ENCODE results near the gene UAP1L1. TPM values are rescaled to one million over a fixed set of nuclear protein-coding genes. Genes with fewer than 3 reads are reported as not detected.

Gene UAP1L1
- total and polyA plus RNA-seq, 7 donors = 2.9 to 9.6 (median 5.7) TPM

- WGBS, 2 donors = 78 to 89% methylated on average over 8 of the region's 8 CpGs
- peaks cover 0 to 43% (median 38%) of the 10 kb centered on the region in 4 donors for H3K4me1 ChIP-seq
- DNase-seq = peak; percentile 63
- intact Hi-C loops (cut with DNase I) = no loop called here
- H3K27ac ChIP-seq = peak overlapping the region in 3 of 4 donors; percentile 15 to 73 (median 65)
- TF ChIP-seq CTCF (IDR thresholded peaks at IDR 0.05) (no peak), EP300 (IDR thresholded peaks at IDR 0.05) (no peak), POLR2A (IDR thresholded peaks at IDR 0.05) (no peak), POLR2AphosphoS5 (IDR thresholded peaks at IDR 0.05) (no peak)
- no peak overlapping the region for H3K4me3 ChIP-seq
- peaks cover 12 to 41% (median 21%) of the 10 kb centered on the region in 3 donors for H3K27me3 ChIP-seq
- H3K9me3 ChIP-seq = no peaks in the 10 kb centered on the region
- peaks cover 0 to 37% (median 0%) of the 10 kb centered on the region in 4 donors for H3K36me3 ChIP-seq
Measured at GRCh38 chr9:137082925-137083290, 5.6 kb downstream of the UAP1L1 start.

DNA sequence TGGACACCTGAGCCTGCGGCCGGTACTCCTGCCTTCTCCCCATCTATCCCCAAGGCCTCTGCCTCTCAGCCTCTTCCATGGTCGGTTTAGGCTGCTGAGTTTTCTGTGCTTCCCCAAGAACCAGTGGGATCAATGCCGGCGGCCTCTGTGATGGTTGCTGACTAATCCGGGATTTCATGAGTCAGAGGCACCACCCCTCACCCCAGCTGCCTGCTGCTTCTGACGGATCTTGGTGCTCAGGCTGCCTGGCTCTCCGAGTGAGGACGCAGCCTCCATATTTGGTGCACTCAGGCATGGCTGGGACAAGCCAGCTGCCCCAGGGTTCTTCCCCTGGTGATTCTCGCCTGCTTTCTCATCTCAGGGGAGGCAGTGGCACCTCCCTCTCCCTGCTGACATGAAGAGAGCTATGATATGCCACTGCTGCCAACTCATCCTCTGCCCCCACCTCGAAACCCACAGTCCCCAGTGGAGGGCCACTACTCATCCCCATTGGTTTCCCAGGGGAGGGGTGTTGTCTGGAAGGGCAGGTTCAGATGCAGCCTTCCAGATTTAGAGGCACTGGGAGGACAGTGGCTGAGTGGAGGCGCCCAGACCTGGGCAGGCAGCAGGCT lies 6.2 kb downstream of the UAP1L1 start:
- peak in 1 of 4 donors; percentile 20 for TF ChIP-seq POLR2AphosphoS5 (IDR thresholded peaks at IDR 0.05)
- TF ChIP-seq POLR2A (IDR thresholded peaks at IDR 0.05) = no peak
- TF ChIP-seq CTCF (IDR thresholded peaks at IDR 0.05) = no peak
- intact Hi-C loops (cut with DNase I) = no loop called here
- Histone ChIP-seq H3K9me3 (no peaks in the 10 kb centered on the region), H3K36me3 (peaks cover 0 to 37% (median 0%) of the 10 kb centered on the region in 4 donors), H3K27me3 (peaks cover 6 to 35% (median 15%) of the 10 kb centered on the region in 3 donors), H3K27ac (peak overlapping the region; percentile 36 to 73 (median 53)), H3K4me1 (peaks cover 0 to 43% (median 38%) of the 10 kb centered on the region in 4 donors), H3K4me3 (no peak overlapping the region)
- peak; percentile 86 for DNase-seq
- 70 to 79% methylated on average over 12 of the region's 12 CpGs for WGBS, 2 donors

DNA sequence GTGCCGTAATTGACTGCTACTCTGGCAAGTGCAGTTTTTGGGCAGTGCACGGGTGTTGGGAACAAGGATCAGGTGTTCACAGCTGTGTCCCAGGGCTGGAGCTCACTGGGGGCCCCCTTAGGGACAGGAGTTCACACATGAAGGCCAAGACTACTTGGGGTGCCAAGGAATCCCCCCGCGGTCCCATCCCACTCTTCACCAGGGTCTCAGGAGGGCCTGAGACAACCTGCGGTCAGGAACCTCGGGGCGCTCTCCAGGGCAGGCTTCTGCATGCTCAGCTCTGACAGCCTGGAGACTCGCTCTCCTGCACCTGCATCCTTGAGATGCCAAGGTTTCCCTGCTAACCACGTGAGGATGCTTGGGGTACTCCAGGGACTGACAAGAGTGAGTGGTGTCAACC lies 7.2 kb downstream of the UAP1L1 start:
- TF ChIP-seq POLR2A (IDR thresholded peaks at IDR 0.05) = no peak
- no peak for TF ChIP-seq POLR2AphosphoS5 (IDR thresholded peaks at IDR 0.05)
- TF ChIP-seq CTCF (IDR thresholded peaks at IDR 0.05) = no peak
- TF ChIP-seq EP300 (IDR thresholded peaks at IDR 0.05) = no peak
- peaks cover 3 to 25% (median 5%) of the 10 kb centered on the region in 3 donors for H3K27me3 ChIP-seq
- H3K4me1 ChIP-seq = peaks cover 0 to 39% (median 29%) of the 10 kb centered on the region in 4 donors
- H3K9me3 ChIP-seq = no peaks in the 10 kb centered on the region
- H3K27ac ChIP-seq = peak overlapping the region in 2 of 4 donors; percentile 65 to 73
- peaks cover 0 to 30% (median 0%) of the 10 kb centered on the region in 4 donors for H3K36me3 ChIP-seq
- no peak overlapping the region for H3K4me3 ChIP-seq
- 82 to 87% methylated on average over 9 of the region's 9 CpGs for WGBS, 2 donors
- intact Hi-C loops (cut with DNase I) = no loop called here
- peak; percentile 63 for DNase-seq

DNA sequence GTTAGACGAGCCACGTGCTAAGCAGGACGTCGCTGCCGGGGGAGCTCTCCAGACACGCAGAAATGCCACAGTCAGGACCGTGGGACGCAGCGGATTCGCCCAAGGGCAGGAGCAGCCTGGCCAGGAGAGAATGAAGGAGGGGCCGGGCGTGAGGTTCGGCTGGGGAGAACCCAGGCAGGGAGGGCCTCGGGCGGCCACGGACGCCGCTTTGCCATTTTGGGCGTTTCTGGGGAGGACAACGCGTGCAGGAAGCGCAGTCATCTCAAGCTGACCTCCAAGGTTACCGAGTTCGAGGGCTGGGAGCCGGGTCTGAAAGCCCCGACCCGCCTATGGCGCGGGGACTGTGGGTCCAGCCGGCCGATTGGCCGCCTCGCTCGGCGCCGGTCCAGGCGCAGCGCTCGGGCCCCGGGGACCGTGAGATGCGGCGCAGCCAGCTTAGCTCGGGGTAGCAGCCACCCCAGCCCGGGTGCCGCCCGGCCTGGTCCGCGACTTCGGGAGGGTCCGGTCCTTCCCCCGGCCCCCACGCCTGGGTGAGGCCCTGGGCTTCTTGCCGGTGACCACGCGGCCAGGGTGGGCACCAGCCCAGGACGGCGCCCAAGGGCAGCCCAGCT lies 8.7 kb downstream of the UAP1L1 start:
- WGBS, 2 donors = 1 to 2% methylated on average over 58 of the region's 58 CpGs
- DNase-seq = no peak
- Histone ChIP-seq H3K27ac (peak overlapping the region; percentile 92 to 97 (median 96)), H3K4me3 (peak overlapping the region; percentile 63 to 88 (median 82)), H3K36me3 (peaks cover 0 to 26% (median 0%) of the 10 kb centered on the region in 4 donors), H3K27me3 (peaks cover 0 to 10% (median 0%) of the 10 kb centered on the region in 3 donors), H3K9me3 (no peaks in the 10 kb centered on the region), H3K4me1 (peaks cover 0 to 40% (median 29%) of the 10 kb centered on the region in 4 donors)
- intact Hi-C loops (cut with DNase I) = loop anchor here (2.0 kb wide), 1 partner anchor 29 kb away; the partner anchor contains the start of gene DPP7
- no peak for TF ChIP-seq EP300 (IDR thresholded peaks at IDR 0.05)
- no peak for TF ChIP-seq CTCF (IDR thresholded peaks at IDR 0.05)
- TF ChIP-seq POLR2AphosphoS5 (IDR thresholded peaks at IDR 0.05) = no peak
